IMR-90 (cell line): ENCODE measurements around the gene ANKRD2.

Source experiments
- CEBPB ChIP-seq: IDR thresholded peaks from 2 replicates; pipeline ENCODE4 v1.6.1; 2012; ENCODE audit warnings: low read depth, low read length, improper control_type of control experiment
- FOS ChIP-seq: fragments of 150-350 bp; IDR thresholded peaks from 2 replicates; pipeline ENCODE4 v1.6.1; 2016; ENCODE audit warnings: low read depth, low read length
- MAFK ChIP-seq: IDR thresholded peaks from 2 replicates; pipeline ENCODE4 v1.6.1; 2012; ENCODE audit warnings: low read depth, low read length, improper control_type of control experiment
- MAZ ChIP-seq: IDR thresholded peaks from 2 replicates; pipeline ENCODE4 v1.6.1; 2012; ENCODE audit warnings: low read depth, mild to moderate bottlenecking, low read length, improper control_type of control experiment, moderate library complexity, borderline replicate concordance
- MXI1 ChIP-seq: IDR thresholded peaks from 2 replicates; pipeline ENCODE4 v1.6.1; 2012; ENCODE audit warnings: low read depth, mild to moderate bottlenecking, low read length, moderate library complexity, borderline replicate concordance
- NFE2L2 ChIP-seq: fragments of 150-350 bp; IDR thresholded peaks from 2 replicates; pipeline ENCODE4 v1.6.1; 2016; ENCODE audit warnings: low read depth, mild to moderate bottlenecking, low read length
- POLR2A ChIP-seq: IDR thresholded peaks from 2 replicates; pipeline ENCODE4 v1.6.1; 2012; ENCODE audit warnings: mild to moderate bottlenecking, low read depth, low read length
- RAD21 ChIP-seq: IDR thresholded peaks from 2 replicates; pipeline ENCODE4 v1.6.1; 2012; ENCODE audit warnings: low read length, improper control_type of control experiment
- RFX5 ChIP-seq: IDR thresholded peaks from 2 replicates; pipeline ENCODE4 v1.8.0; 2012; ENCODE audit warnings: low read depth, mild to moderate bottlenecking, low read length, moderate library complexity
- SMC3 ChIP-seq: fragments of 150-350 bp; IDR thresholded peaks from 2 replicates; pipeline ENCODE4 v1.6.1; 2016; ENCODE audit warnings: low read depth, mild to moderate bottlenecking, antibody characterized with exemption, low read length, moderate library complexity
- TF ChIP-seq, protein P1 (sequence below): conservative IDR thresholded peaks from 2 replicates; pipeline ENCODE4 v1.5.1; 2012; ENCODE audit warnings: mild to moderate bottlenecking, low read depth, low read length, improper control_type of control experiment
- TF ChIP-seq, protein P2 (sequence below): fragments of 150-350 bp; IDR thresholded peaks from 2 replicates; pipeline ENCODE4 v1.6.1; 2016; ENCODE audit warnings: low read depth, mild to moderate bottlenecking, low read length, moderate library complexity, borderline replicate concordance

DNA sequence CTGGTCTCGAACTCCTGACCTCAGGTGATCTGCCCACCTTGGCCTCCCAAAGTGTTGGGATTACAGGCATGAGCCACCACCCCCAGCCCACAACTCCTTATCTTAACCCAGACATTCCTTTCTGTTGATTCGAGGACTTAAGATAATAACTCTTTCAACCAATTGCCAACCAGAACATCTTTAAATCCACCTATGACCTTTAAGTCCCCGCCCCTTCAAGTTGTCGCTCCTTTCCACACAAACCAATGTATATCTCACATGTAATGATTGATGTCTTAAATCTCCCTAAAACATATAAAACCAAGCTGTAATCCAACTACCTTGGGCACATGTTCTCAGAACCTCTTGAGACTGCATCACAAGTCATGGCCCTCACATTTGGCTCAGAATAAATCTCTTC lies 7.8 kb upstream of the ANKRD2 start:
- TF ChIP-seq, protein P1, sequence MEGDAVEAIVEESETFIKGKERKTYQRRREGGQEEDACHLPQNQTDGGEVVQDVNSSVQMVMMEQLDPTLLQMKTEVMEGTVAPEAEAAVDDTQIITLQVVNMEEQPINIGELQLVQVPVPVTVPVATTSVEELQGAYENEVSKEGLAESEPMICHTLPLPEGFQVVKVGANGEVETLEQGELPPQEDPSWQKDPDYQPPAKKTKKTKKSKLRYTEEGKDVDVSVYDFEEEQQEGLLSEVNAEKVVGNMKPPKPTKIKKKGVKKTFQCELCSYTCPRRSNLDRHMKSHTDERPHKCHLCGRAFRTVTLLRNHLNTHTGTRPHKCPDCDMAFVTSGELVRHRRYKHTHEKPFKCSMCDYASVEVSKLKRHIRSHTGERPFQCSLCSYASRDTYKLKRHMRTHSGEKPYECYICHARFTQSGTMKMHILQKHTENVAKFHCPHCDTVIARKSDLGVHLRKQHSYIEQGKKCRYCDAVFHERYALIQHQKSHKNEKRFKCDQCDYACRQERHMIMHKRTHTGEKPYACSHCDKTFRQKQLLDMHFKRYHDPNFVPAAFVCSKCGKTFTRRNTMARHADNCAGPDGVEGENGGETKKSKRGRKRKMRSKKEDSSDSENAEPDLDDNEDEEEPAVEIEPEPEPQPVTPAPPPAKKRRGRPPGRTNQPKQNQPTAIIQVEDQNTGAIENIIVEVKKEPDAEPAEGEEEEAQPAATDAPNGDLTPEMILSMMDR: no peak
- TF ChIP-seq SMC3: no peak
- TF ChIP-seq MAFK: no peak
- TF ChIP-seq MAZ: no peak
- no peak for TF ChIP-seq POLR2A
- TF ChIP-seq RAD21: no peak
- TF ChIP-seq CEBPB: no peak
- no peak for TF ChIP-seq RFX5
- TF ChIP-seq, protein P2, sequence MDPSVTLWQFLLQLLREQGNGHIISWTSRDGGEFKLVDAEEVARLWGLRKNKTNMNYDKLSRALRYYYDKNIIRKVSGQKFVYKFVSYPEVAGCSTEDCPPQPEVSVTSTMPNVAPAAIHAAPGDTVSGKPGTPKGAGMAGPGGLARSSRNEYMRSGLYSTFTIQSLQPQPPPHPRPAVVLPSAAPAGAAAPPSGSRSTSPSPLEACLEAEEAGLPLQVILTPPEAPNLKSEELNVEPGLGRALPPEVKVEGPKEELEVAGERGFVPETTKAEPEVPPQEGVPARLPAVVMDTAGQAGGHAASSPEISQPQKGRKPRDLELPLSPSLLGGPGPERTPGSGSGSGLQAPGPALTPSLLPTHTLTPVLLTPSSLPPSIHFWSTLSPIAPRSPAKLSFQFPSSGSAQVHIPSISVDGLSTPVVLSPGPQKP: no peak
- TF ChIP-seq NFE2L2: no peak
- TF ChIP-seq FOS: no peak
- TF ChIP-seq MXI1: no peak
